Measurements from ENCODE around the gene SLC17A9. TPM values are rescaled to one million over a fixed set of nuclear protein-coding genes. Genes with fewer than 3 reads are reported as not detected.

The SLC17A9 gene
- total RNA-seq, 1 donor from 2014 or later: 9.4 TPM

DNA sequence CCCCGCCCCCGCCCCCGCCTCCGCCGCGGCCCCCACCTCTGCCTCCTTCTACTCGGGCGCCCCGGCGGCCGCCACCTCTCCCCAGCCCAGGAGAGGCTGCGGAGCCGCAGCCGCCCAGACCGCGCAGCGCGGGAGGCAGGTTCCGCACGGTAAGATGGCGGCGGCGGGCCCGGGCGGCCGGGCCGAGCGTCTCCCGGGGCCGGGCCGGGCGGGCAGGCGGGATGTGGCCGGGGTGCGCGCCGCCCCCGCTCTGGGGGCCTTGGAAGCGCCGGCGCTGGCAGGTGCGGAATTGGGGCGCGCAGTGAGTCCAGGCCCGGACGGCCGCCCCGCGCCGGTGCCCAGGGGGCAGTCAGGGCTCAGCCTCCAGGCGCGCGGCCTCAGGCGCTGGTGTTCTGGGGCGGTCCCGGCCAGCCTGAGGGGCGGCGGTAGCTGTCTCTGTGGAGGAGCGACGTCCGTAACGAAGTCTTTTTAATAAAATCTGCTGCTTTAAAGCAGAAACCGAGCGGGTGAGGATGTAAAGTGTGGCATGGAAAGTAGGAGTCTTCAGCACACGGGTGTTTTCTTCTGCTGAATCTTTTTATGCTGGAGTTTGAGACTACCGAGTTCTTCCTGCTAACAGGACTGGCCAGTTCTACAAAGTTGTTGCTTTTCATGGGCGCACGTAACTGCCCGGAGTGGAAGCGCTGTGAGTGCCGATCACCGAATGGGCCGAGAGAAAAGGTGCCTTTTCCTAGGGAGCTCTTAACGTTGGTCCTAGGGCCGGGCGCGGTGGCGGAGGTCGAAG lies 14.2 kb upstream of the SLC17A9 start, which contains the start of gene GID8:
GID8 (plus strand) TSS at position 43 of the 784 bp plus-strand sequence. CDS start 3,356 bp downstream, outside the sequence.
- DNase-seq (ENCODE audit: low read depth, low spot score): no peak

DNA sequence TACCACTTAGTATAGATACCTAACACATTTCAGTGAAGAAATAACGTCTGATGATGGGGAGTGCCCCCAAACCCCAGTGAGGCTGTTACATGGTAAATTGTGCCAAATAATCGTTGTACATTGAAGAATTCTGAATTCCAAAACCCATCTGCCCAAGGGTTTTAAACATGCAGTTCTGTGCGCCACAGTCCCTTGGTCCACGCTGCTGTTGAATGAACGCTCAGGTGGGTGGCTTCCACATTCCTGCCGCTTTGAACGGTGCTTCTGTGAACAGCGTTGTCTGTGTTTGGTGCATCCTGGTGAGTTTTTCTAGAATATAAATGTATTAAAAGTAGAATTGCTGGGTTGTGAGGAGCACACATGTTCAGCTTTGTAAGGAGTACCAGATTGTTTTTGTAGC lies 11.6 kb upstream of the SLC17A9 start:
- no peak for DNase-seq (ENCODE audit: low read depth, low spot score)

GRCh38 chr20:62941792-62942191 lies 10.7 kb upstream of the SLC17A9 start:
- no peak for DNase-seq (ENCODE audit: low read depth, low spot score)

DNA sequence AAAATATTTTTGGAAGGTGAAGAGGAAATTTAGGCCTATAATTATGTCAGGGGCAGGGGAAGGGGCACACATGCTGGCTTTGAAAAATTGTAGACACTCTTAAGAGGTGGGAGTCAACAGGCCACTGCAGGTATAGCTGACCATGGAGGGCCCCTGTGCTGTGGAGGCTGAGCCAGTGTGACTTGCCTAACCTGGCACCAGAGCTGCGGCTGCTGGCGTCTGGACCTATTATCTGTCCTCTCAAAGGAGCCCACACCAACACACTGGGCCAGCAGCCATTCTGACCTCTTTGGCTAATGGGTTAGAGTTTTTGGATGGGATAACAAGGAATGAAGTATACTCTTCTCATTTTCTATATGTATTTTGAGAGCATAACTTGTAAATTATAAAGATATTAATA lies 10.1 kb upstream of the SLC17A9 start:
- no peak for DNase-seq (ENCODE audit: low read depth, low spot score)

GRCh38 chr20:62943396-62943795 lies 9.1 kb upstream of the SLC17A9 start:
- DNase-seq (ENCODE audit: low read depth, low spot score): no peak

GRCh38 chr20:62944184-62944583 lies 8.3 kb upstream of the SLC17A9 start:
- no peak for DNase-seq (ENCODE audit: low read depth, low spot score)

GRCh38 chr20:62944746-62945145 lies 7.8 kb upstream of the SLC17A9 start:
- no peak for DNase-seq (ENCODE audit: low read depth, low spot score)

GRCh38 chr20:62945771-62946339 lies 6.7 kb upstream of the SLC17A9 start:
- no peak for DNase-seq (ENCODE audit: low read depth, low spot score)

GRCh38 chr20:62946918-62947317 lies 5.6 kb upstream of the SLC17A9 start:
- DNase-seq (ENCODE audit: low read depth, low spot score): no peak

DNA sequence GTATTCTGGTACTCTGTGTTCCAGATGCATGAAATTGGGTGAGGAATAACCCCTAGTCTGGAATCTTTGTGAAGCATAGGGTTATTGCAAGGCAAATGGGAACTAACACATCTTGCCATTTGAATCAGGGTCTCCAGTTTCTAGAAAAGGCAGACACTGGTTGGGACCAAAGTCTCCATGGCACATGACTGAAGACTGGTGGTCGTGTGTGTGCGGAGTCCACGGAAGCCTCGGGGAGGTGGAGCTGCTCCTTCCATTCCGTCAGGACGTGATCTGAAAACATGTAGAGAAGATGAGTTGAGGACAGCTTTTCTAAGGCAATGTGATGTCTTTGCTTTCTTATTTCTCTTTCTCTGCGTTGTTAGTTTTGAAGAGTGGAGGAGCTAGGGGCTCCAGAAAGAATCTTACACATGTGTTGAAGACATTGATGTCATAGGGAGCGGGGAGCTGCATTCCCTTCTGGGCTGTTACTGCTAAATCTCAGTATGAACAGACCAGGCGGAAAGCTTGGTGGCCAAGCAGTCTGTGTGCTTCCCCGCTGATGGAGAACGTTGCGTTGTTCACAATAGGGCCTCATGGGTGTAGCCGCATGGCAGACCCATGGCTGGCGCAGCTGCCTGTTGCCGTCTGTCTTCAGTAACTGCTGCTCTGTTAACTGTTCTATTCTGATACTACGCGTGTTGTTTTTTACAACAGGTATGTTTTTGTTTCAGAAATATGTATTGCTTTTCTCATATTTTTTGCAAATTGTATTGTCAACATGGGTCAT lies 4.8 kb upstream of the SLC17A9 start:
- DNase-seq (ENCODE audit: low read depth, low spot score): no peak

DNA sequence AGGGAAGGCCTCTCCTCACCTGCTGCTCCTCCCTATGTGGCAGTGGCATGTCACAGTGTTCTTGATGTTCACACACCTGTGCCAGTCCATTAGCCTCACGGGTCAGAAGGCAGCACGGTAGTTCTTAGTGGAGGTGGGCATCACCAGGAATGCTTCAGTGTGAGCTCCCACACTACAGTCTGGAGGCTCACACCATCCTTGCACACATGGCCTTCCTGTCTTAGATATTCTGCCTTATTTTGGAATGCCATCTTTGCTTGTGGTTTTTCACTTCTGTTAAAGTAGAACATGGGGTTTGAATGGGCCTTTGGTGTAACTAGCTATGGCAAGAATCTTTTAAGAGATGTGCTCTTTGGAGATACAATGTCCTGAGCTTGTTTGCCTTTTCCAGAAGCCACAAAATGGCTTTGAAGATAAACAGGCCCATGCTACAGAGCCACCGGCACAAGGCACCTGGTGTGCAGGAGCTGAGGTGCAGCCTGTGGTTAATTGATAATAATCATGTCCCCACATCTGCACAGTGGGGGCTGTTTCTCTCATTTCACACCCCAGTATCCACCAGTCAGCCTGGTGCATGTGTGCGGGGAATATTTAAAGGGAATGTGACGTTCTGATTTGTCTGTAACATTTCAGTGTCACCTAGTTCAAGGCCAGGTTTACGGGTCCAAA lies 3.2 kb upstream of the SLC17A9 start:
- no peak for DNase-seq (ENCODE audit: low read depth, low spot score)

- DNase-seq (ENCODE audit: low read depth, low spot score): no peak
These were observed 2.5 kb upstream of the SLC17A9 start for GRCh38 chr20:62949962-62950361.

DNA sequence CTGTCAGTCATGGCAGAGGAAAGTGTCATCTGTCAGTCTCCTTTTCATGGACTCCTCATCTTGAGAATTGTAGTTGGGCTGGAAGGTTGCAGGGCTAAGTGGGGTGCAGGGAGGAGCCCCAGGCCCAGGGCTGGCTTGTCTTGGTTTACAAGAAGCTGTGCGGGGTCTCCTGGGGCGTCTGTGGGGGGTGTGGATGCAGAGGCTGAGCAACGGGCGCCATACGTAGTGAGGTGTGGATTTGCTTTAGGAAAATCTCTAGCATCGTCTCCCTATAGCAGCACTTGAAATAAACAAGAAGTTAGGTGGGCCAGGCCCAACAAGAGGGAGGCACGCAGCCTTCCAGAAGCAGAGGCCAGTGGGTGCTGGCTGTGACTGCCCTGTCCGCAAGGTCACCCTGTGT lies 1.8 kb upstream of the SLC17A9 start:
- DNase-seq (ENCODE audit: low read depth, low spot score): no peak

- no peak for DNase-seq (ENCODE audit: low read depth, low spot score)
These were observed 1.2 kb upstream of the SLC17A9 start for GRCh38 chr20:62951143-62951895.

- DNase-seq (ENCODE audit: low read depth, low spot score): no peak
These were observed 575 bp upstream of the SLC17A9 start for GRCh38 chr20:62951896-62952372.

DNA sequence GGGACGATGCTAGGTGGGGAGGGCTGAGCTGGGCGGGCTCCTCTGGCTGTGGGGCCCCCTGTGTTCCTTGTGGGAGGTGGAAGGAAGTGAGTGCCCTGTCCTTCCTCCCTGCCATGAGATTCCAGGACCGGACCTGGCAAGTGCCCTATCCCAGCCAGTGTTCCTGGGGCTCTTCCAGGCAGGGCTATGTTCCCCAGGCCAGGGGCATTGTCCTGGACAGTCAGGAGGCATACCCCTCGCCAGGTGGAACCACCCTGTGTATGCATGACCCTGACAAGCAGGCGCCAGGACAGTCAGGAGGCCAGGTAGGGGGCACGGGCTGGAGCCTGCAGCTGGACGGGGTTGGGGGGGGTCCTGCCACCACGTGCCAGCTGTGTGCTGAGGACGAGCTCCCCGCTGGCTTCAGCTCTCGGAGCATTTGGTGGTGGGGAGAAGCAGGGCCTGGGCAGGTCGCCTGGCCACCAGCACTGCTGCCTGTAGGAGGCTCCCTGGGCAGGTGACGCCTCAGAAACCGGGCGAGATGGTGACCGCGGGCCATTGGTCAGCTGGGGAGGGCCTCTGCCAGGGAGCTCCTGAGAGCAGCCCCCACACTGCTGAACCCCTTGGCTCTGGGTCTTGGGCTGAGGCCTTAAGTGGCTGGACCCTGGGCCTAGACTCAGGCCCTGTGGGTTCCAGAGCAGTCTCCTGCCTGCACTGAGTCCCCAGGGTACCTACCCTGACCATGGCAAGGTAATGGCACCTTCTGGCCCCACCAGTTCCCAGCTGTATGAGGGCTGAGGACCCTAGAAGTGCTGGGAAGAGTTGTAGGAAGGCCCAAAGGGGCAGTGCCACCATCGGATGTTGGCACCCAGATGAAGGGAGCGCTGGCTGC lies 694 bp downstream of the SLC17A9 start:
- DNase-seq (ENCODE audit: low read depth, low spot score): no peak

GRCh38 chr20:62953839-62954703 lies 1.6 kb downstream of the SLC17A9 start:
- DNase-seq (ENCODE audit: low read depth, low spot score): no peak

GRCh38 chr20:62955519-62956386 lies 3.2 kb downstream of the SLC17A9 start:
- no peak for DNase-seq (ENCODE audit: low read depth, low spot score)

All from pulmonary artery endothelial cell (primary cell).